K562 (cell line): Measurements from ENCODE around the gene FIZ1. TPM values are rescaled to one million over a fixed set of nuclear protein-coding genes. Genes with fewer than 3 reads are reported as not detected.
A peak's percentile ranks its signal among the peaks of the same experiment; 100 is the strongest.

ENCODE experiments used
- BDP1 ChIP-seq: IDR thresholded peaks from 3 replicates; pipeline ENCODE4 v1.6.1; 2011; ENCODE audit not compliant: insufficient read length, insufficient read depth
- HBP1 ChIP-seq: fragments of 450-650 bp; formaldehyde crosslinking; IDR thresholded peaks from 2 replicates; pipeline ENCODE4 v1.4.0; 2022; ENCODE audit warnings: missing genetic modification characterization
- IRF1 ChIP-seq: sonication (generic); formaldehyde crosslinking; IDR thresholded peaks from 2 replicates; pipeline ENCODE4 v1.8.0; 2022; ENCODE audit warnings: missing genetic modification reagents, mild to moderate bottlenecking, borderline replicate concordance
- L3MBTL2 ChIP-seq: fragments of 450-650 bp; IDR thresholded peaks from 2 replicates; pipeline ENCODE4 v1.6.1; 2016; ENCODE audit warnings: mild to moderate bottlenecking, moderate library complexity
- MAX ChIP-seq: sonication (generic); formaldehyde crosslinking; IDR thresholded peaks from 2 replicates; pipeline ENCODE4 v1.9.0; 2022; ENCODE audit warnings: mild to moderate bottlenecking, missing genetic modification reagents
- MLX ChIP-seq, 2 experiments: fragments of 450-650 bp in 1 of 2; sonication (generic) in 1 of 2; formaldehyde crosslinking; conservative IDR thresholded peaks; 2 replicates each; pipeline versions ENCODE4 v1.4.0 to v1.8.1; 2020 to 2022; ENCODE audit warnings: mild to moderate bottlenecking in 1 of 2, missing genetic modification reagents in 1 of 2
- PATZ1 ChIP-seq: fragments of 250-450 bp; sonication (Bioruptor Pico); IDR thresholded peaks from 2 replicates; pipeline ENCODE4 v1.5.0; 2020; ENCODE audit warnings: mild to moderate bottlenecking, borderline replicate concordance
- POLR2G ChIP-seq: fragments of 200-400 bp; formaldehyde crosslinking; IDR thresholded peaks from 2 replicates; pipeline ENCODE4 v1.6.1; 2017; ENCODE audit warnings: low read depth, mild to moderate bottlenecking, antibody characterized with exemption, low read length, moderate library complexity
- RAD51 ChIP-seq: fragments of 450-650 bp; IDR thresholded peaks from 2 replicates; pipeline ENCODE4 v1.7.1; 2016; ENCODE audit warnings: low read depth, mild to moderate bottlenecking, borderline replicate concordance
- RBFOX2 ChIP-seq: fragments of 200-400 bp; formaldehyde crosslinking; IDR thresholded peaks from 2 replicates; pipeline ENCODE4 v1.6.1; 2017; ENCODE audit warnings: low read depth, mild to moderate bottlenecking, low read length, moderate library complexity
- RBM22 ChIP-seq: fragments of 200-400 bp; formaldehyde crosslinking; IDR thresholded peaks from 2 replicates; pipeline ENCODE4 v1.6.1; 2018; ENCODE audit warnings: low read length, low read depth; ENCODE audit not compliant: poor library complexity, severe bottlenecking
- ZBTB1 ChIP-seq: sonication (generic); formaldehyde crosslinking; IDR thresholded peaks from 2 replicates; pipeline ENCODE4 v1.8.1; 2023; ENCODE audit warnings: missing genetic modification reagents, low read depth, mild to moderate bottlenecking, borderline replicate concordance
- ZEB2 ChIP-seq: fragments of 450-650 bp; IDR thresholded peaks from 2 replicates; pipeline ENCODE4 v1.6.1; 2016
- ZNF175 ChIP-seq: fragments of 200-800 bp; sonication (Bioruptor generic); IDR thresholded peaks from 2 replicates; pipeline ENCODE4 v1.6.1; 2016; ENCODE audit warnings: low read depth, mild to moderate bottlenecking, missing genetic modification characterization, missing compliant biosample characterization
- ZNF274 ChIP-seq: IDR thresholded peaks from 2 replicates; pipeline ENCODE4 v1.6.1; 2011; ENCODE audit warnings: low read depth, mild to moderate bottlenecking, low read length, moderate library complexity, borderline replicate concordance
- ZNF449 ChIP-seq: fragments of 250-450 bp; sonication (Bioruptor Pico); IDR thresholded peaks from 2 replicates; pipeline ENCODE4 v1.8.0; 2022; ENCODE audit warnings: moderate library complexity, mild to moderate bottlenecking, inconsistent platforms
- ZNF639 ChIP-seq, 2 experiments: fragments of 200-800 bp in 1 of 2; sonication (Bioruptor generic) in 1 of 2; sonication (generic) in 1 of 2; formaldehyde crosslinking in 1 of 2; IDR thresholded peaks in 1 of 2; conservative IDR thresholded peaks in 1 of 2; 2 replicates each; pipeline versions ENCODE4 v1.5.0 to v1.6.1; 2016 to 2020; ENCODE audit warnings: missing compliant biosample characterization in 1 of 2, missing genetic modification characterization in 1 of 2, missing genetic modification reagents in 1 of 2
- polyA plus RNA-seq, 8 experiments: library from polyadenylated mRNA; depleted of rRNA in 4 of 8; stranded (reverse) in 5 of 8; unstranded in 3 of 8; fragments of >200 nt; fragmentation: Nextera tagmentation in 2 of 8; fragmentation: Illumina TruSeq in 1 of 8; extraction: Ambion mirVana in 2 of 8; extraction: Trizol in 1 of 8; gene quantifications; 2 replicates each; pipeline versions ENCODE4 v1.2.1 to v1.2.3, GENCODE V29; 2011 to 2014; ENCODE audit warnings: inconsistent platforms in 1 of 8, missing spikeins in 1 of 8
- total RNA-seq, 7 experiments: library from RNA; depleted of rRNA in 6 of 7; stranded (reverse); fragments of >200 nt in 6 of 7; fragmentation: Illumina TruSeq in 2 of 7; extraction: Trizol in 2 of 7; gene quantifications; 2 replicates each; pipeline versions ENCODE4 v1.2.1 to v1.2.3, GENCODE V29; 2011 to 2021; ENCODE audit warnings: low replicate concordance in 1 of 7

Gene FIZ1
- total and polyA plus RNA-seq, 9 of the 15 experiments (the other 6 are each of a cell fraction or from before 2014, with no cell fraction given), result 0.79 to 17.5 (median 5.5) TPM

- 0 out of 2 replicates have a peak, but pooled peaks have one; percentile 38 for TF ChIP-seq ZBTB1
- TF ChIP-seq IRF1 (CRISPR knock-in tag), result no peak
- no peak for TF ChIP-seq BDP1
- TF ChIP-seq ZNF449 (CRISPR knock-in tag), result no peak
- TF ChIP-seq ZEB2, result 0 out of 2 replicates have a peak, but pooled peaks have one; percentile 45
- 0 out of 4 replicates have a peak, but pooled peaks of 1 of the 2 experiments have one; percentile 21 for TF ChIP-seq ZNF639 (CRISPR knock-in tag; conservative IDR thresholded peaks at IDR 0.05 in 1 of 2, IDR thresholded peaks at IDR 0.05 in 1 of 2)
- no peak for TF ChIP-seq RAD51
- peak; percentile 77; the same call in 1 of the 2 replicates for TF ChIP-seq L3MBTL2
- peak; percentile 55 for TF ChIP-seq RBFOX2
- no peak for TF ChIP-seq ZNF274
- no peak for TF ChIP-seq MLX (CRISPR knock-in tag; conservative IDR thresholded peaks at IDR 0.05)
- TF ChIP-seq RBM22, result no peak
- peak; percentile 57; the same call in 1 of the 2 replicates for TF ChIP-seq POLR2G
- TF ChIP-seq HBP1 (CRISPR knock-in tag), result 0 out of 2 replicates have a peak, but pooled peaks have one; percentile 59
- peak; percentile 64 for TF ChIP-seq MAX (CRISPR knock-in tag)
- 0 out of 2 replicates have a peak, but pooled peaks have one; percentile 64 for TF ChIP-seq ZNF175 (CRISPR knock-in tag)
- no peak for TF ChIP-seq PATZ1 (CRISPR knock-in tag)
These were observed 54.4 kb downstream of the FIZ1 start (continued) for GRCh38 chr19:55544776-55545439.
